ENCODE data around the gene C3orf52. TPM values are rescaled to one million over a fixed set of nuclear protein-coding genes. Genes with fewer than 3 reads are reported as not detected.

The C3orf52 gene
- total and polyA plus RNA-seq, 7 donors, result 0.36 to 17.4 (median 2.2) TPM

GRCh38 chr3:112114576-112115160 lies 28.5 kb downstream of the C3orf52 start:
- Histone ChIP-seq H3K4me1 (no peaks in the 10 kb centered on the region), H3K27ac (no peak overlapping the region), H3K36me3 (no peaks in the 10 kb centered on the region), H3K4me3 (no peak overlapping the region), H3K9me3 (no peaks in the 10 kb centered on the region), H3K27me3 (no peaks in the 10 kb centered on the region)
- intact Hi-C loops (cut with DNase I), result loop anchor here (10.0 kb wide), 1 partner anchor 410 kb away; no protein-coding TSS in a partner anchor
- no peak for TF ChIP-seq POLR2AphosphoS5 (IDR thresholded peaks at IDR 0.05)
- no peak for TF ChIP-seq CTCF (IDR thresholded peaks at IDR 0.05)
- TF ChIP-seq EP300 (IDR thresholded peaks at IDR 0.05), result no peak
- no peak for TF ChIP-seq POLR2A (IDR thresholded peaks at IDR 0.05)
- 73 to 97% methylated on average over 6 of the region's 6 CpGs for WGBS, 2 donors
- DNase-seq, result no peak

- Histone ChIP-seq H3K36me3 (no peaks in the 10 kb centered on the region), H3K27me3 (no peaks in the 10 kb centered on the region), H3K4me1 (no peaks in the 10 kb centered on the region), H3K4me3 (no peak overlapping the region), H3K27ac (no peak overlapping the region), H3K9me3 (no peaks in the 10 kb centered on the region)
- 78 to 90% methylated on average over 6 of the region's 6 CpGs for WGBS, 2 donors
- intact Hi-C loops (cut with DNase I), result loop anchor here (10.0 kb wide), 1 partner anchor 410 kb away; no protein-coding TSS in a partner anchor
- no peak for DNase-seq
- no peak for TF ChIP-seq POLR2AphosphoS5 (IDR thresholded peaks at IDR 0.05)
- no peak for TF ChIP-seq POLR2A (IDR thresholded peaks at IDR 0.05)
- TF ChIP-seq CTCF (IDR thresholded peaks at IDR 0.05), result no peak
- TF ChIP-seq EP300 (IDR thresholded peaks at IDR 0.05), result no peak
Observed at GRCh38 chr3:112115161-112115739, 29.1 kb downstream of the C3orf52 start.

- DNase-seq, result no peak
- no peaks in the 10 kb centered on the region for H3K27me3 ChIP-seq
- TF ChIP-seq POLR2AphosphoS5 (IDR thresholded peaks at IDR 0.05) (no peak), CTCF (IDR thresholded peaks at IDR 0.05) (no peak), POLR2A (IDR thresholded peaks at IDR 0.05) (no peak), EP300 (IDR thresholded peaks at IDR 0.05) (no peak)
- H3K9me3 ChIP-seq, result no peaks in the 10 kb centered on the region
- no peaks in the 10 kb centered on the region for H3K36me3 ChIP-seq
- H3K27ac ChIP-seq, result no peak overlapping the region
- 65 to 92% methylated on average over 6 of the region's 6 CpGs for WGBS, 2 donors
- intact Hi-C loops (cut with DNase I), result loop anchor here (10.0 kb wide), 1 partner anchor 409 kb away; no protein-coding TSS in a partner anchor
- H3K4me1 ChIP-seq, result no peaks in the 10 kb centered on the region
- H3K4me3 ChIP-seq, result no peak overlapping the region
Observed at GRCh38 chr3:112115806-112116383, 29.7 kb downstream of the C3orf52 start.

- Histone ChIP-seq H3K27ac (no peak overlapping the region), H3K4me3 (no peak overlapping the region), H3K9me3 (no peaks in the 10 kb centered on the region), H3K36me3 (no peaks in the 10 kb centered on the region), H3K4me1 (no peaks in the 10 kb centered on the region), H3K27me3 (no peaks in the 10 kb centered on the region)
- TF ChIP-seq EP300 (IDR thresholded peaks at IDR 0.05) (no peak), POLR2A (IDR thresholded peaks at IDR 0.05) (no peak)
- 82 to 83% methylated on average over 13 of the region's 13 CpGs for WGBS, 2 donors
- DNase-seq, result no peak
- intact Hi-C loops (cut with DNase I), result loop anchor here (10.0 kb wide), 1 partner anchor 408 kb away; no protein-coding TSS in a partner anchor
Observed at GRCh38 chr3:112116748-112117186, 30.6 kb downstream of the C3orf52 start.

- intact Hi-C loops (cut with DNase I), result loop anchor here (10.0 kb wide), 1 partner anchor 407 kb away; no protein-coding TSS in a partner anchor
- TF ChIP-seq POLR2AphosphoS5 (IDR thresholded peaks at IDR 0.05) (no peak), CTCF (IDR thresholded peaks at IDR 0.05) (no peak), EP300 (IDR thresholded peaks at IDR 0.05) (no peak), POLR2A (IDR thresholded peaks at IDR 0.05) (no peak)
- 95 to 98% methylated on average over 1 of the region's 1 CpG for WGBS, 2 donors
- H3K9me3 ChIP-seq, result no peaks in the 10 kb centered on the region
- no peak overlapping the region for H3K4me3 ChIP-seq
- no peaks in the 10 kb centered on the region for H3K36me3 ChIP-seq
- H3K4me1 ChIP-seq, result no peaks in the 10 kb centered on the region
- H3K27ac ChIP-seq, result no peak overlapping the region
- no peak for DNase-seq
- H3K27me3 ChIP-seq, result no peaks in the 10 kb centered on the region
Observed at GRCh38 chr3:112117415-112117814, 31.2 kb downstream of the C3orf52 start.
